ENCODE results near the gene CDK5R2.

Gene CDK5R2

DNA sequence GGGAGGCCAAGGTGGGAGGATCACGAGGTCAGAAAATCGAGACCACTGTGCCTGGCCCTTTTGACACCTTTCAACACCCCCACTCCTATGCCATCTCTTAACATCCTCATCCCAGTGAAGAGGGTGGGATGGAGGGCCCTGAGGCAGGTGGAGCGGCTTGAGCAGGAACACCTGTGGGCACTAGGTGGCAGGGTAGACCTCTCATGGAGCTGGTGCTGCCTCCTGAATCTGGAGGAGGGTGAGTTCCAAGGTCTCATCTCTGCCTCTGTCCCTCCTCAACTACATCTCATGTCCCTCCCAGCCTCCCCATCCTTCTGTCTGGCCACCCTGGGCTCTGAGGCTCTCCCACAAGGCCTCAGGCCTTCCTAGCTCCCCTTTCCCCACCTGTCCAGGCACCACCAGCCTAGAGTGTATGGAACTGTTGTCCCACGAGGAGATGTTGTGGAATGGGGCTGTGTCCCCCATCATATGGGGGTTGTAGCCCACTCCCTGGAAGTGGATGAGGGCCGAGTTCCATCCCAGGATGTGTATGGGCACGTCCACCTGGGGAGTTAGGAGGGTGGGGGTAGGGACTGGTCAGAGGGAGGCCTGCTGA, 50.8 kb downstream of the CDK5R2 start:
- DNase-seq: no peak

DNA sequence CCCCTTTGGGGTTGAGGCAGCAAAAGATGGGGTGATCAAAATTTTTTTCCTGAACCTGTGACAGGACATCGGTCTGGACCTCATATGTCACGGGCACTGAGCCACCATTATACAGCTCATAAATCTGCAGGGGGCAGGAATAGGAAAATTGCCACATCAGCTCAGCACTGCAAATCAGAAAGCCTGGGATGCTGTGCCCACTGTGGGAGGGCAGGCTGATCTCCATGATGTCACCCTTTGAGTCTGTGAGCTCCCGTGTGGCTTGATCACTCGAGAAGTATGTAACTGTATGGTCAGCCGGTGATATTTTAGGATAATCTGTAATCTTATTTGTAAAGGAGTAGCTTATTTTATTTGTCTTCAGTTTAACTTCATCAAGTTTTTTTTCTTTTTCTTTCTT, 51.4 kb downstream of the CDK5R2 start:
- no peak for DNase-seq

Data from hippocampal formation (tissue), 2 donors.